ENCODE data around the gene PCSK5.

The PCSK5 gene

GRCh38 chr9:76013809-76014208, 123.3 kb downstream of the PCSK5 start:
- Histone ChIP-seq H3K79me2 (ENCODE audit: low read length) (no peaks in the 10 kb centered on the region), H3F3A (ENCODE audit: insufficient read depth, low read length) (no peaks in the 10 kb centered on the region), H3K27ac (ENCODE audit: low read length) (no peak overlapping the region), H3K4me2 (ENCODE audit: low read depth, low read length) (no peak overlapping the region), H2AFZ (ENCODE audit: low read length) (no peak overlapping the region), H3K27me3 (replicated peaks; ENCODE audit: insufficient read depth, low read length) (no peaks in the 10 kb centered on the region), H3K4me1 (ENCODE audit: low read length) (no peaks in the 10 kb centered on the region), H3K9me3 (replicated peaks; ENCODE audit: insufficient read depth, low read length) (no peaks in the 10 kb centered on the region), H3K36me3 (replicated peaks; ENCODE audit: insufficient read depth, low read length) (no peaks in the 10 kb centered on the region), H3K4me3 (ENCODE audit: low read length) (no peak overlapping the region), H4K20me1 (ENCODE audit: insufficient read depth, low read length) (no peaks in the 10 kb centered on the region), H3K9me2 (replicated peaks; ENCODE audit: insufficient read depth, low read length) (no peaks in the 10 kb centered on the region), H3K9ac (ENCODE audit: low read length) (no peak overlapping the region)
- no peak for DNase-seq
- TF ChIP-seq EZH2 (optimal IDR thresholded peaks at IDR 0.05; ENCODE audit: low read depth, low read length) (no peak), EZH2phosphoT487 (IDR thresholded peaks at IDR 0.05; ENCODE audit: low read length) (no peak)
- TF ChIP-seq, protein P1, sequence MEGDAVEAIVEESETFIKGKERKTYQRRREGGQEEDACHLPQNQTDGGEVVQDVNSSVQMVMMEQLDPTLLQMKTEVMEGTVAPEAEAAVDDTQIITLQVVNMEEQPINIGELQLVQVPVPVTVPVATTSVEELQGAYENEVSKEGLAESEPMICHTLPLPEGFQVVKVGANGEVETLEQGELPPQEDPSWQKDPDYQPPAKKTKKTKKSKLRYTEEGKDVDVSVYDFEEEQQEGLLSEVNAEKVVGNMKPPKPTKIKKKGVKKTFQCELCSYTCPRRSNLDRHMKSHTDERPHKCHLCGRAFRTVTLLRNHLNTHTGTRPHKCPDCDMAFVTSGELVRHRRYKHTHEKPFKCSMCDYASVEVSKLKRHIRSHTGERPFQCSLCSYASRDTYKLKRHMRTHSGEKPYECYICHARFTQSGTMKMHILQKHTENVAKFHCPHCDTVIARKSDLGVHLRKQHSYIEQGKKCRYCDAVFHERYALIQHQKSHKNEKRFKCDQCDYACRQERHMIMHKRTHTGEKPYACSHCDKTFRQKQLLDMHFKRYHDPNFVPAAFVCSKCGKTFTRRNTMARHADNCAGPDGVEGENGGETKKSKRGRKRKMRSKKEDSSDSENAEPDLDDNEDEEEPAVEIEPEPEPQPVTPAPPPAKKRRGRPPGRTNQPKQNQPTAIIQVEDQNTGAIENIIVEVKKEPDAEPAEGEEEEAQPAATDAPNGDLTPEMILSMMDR (IDR thresholded peaks at IDR 0.05; ENCODE audit: low read length), result no peak

DNA sequence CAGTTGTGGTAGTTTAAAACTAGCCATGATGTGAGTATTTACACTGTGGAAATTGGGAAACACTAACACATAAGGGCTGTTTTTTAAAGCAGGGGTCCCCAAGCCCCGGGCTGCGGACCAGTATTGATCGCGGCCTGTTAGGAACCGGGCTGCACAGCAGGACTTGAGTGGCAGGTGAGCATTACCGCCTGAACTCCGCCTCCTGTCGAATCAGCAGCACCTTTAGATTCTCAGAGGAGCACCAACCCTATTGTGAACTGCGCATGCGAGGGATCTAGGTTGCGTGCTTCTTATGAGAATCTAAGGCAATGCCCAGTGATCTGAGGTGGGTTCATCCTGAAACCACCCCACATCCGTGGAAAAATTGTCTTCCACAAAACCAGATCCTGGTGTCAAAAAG, 127.8 kb downstream of the PCSK5 start:
- H3K4me1 ChIP-seq (ENCODE audit: low read length), result no peaks in the 10 kb centered on the region
- H3K79me2 ChIP-seq (ENCODE audit: low read length), result no peaks in the 10 kb centered on the region
- H3K9me2 ChIP-seq (replicated peaks; ENCODE audit: insufficient read depth, low read length), result no peaks in the 10 kb centered on the region
- H3K4me2 ChIP-seq (ENCODE audit: low read depth, low read length), result no peak overlapping the region
- H2AFZ ChIP-seq (ENCODE audit: low read length), result no peak overlapping the region
- H3K9me3 ChIP-seq (replicated peaks; ENCODE audit: insufficient read depth, low read length), result no peaks in the 10 kb centered on the region
- H3K36me3 ChIP-seq (replicated peaks; ENCODE audit: insufficient read depth, low read length), result no peaks in the 10 kb centered on the region
- TF ChIP-seq EZH2phosphoT487 (IDR thresholded peaks at IDR 0.05; ENCODE audit: low read length) (no peak), EZH2 (optimal IDR thresholded peaks at IDR 0.05; ENCODE audit: low read depth, low read length) (no peak)
- TF ChIP-seq, protein P1 (IDR thresholded peaks at IDR 0.05; ENCODE audit: low read length), result no peak
- no peaks in the 10 kb centered on the region for H3F3A ChIP-seq (ENCODE audit: insufficient read depth, low read length)
- no peak overlapping the region for H3K4me3 ChIP-seq (ENCODE audit: low read length)
- H3K9ac ChIP-seq (ENCODE audit: low read length), result no peak overlapping the region
- H4K20me1 ChIP-seq (ENCODE audit: insufficient read depth, low read length), result no peaks in the 10 kb centered on the region
- H3K27ac ChIP-seq (ENCODE audit: low read length), result no peak overlapping the region
- DNase-seq, result no peak
- no peaks in the 10 kb centered on the region for H3K27me3 ChIP-seq (replicated peaks; ENCODE audit: insufficient read depth, low read length)

DNA sequence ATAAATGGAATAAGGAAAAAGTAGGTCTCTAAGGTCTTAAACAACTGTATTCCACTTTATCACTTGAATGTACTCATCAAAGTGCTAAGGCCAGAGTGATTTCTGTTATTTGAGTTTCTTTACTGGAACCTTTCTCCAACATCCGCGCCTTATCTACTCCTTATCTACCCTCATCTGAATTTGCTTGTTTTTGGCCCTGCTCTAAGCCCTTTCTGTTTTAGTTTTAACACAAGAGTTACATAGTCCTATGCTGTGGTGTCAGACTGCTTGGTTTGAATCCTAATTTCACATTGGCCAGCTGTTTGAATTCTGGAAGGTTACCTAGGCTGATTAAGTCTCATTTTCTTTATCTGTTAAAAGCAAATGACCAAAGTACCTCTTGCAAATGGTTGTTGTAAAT, 128.3 kb downstream of the PCSK5 start:
- DNase-seq, result no peak
- no peaks in the 10 kb centered on the region for H3F3A ChIP-seq (ENCODE audit: insufficient read depth, low read length)
- no peaks in the 10 kb centered on the region for H3K36me3 ChIP-seq (replicated peaks; ENCODE audit: insufficient read depth, low read length)
- H3K79me2 ChIP-seq (ENCODE audit: low read length), result no peaks in the 10 kb centered on the region
- TF ChIP-seq, protein P1 (IDR thresholded peaks at IDR 0.05; ENCODE audit: low read length), result no peak
- TF ChIP-seq EZH2 (optimal IDR thresholded peaks at IDR 0.05; ENCODE audit: low read depth, low read length) (no peak), EZH2phosphoT487 (IDR thresholded peaks at IDR 0.05; ENCODE audit: low read length) (no peak)
- no peak overlapping the region for H3K9ac ChIP-seq (ENCODE audit: low read length)
- no peak overlapping the region for H2AFZ ChIP-seq (ENCODE audit: low read length)
- no peaks in the 10 kb centered on the region for H3K4me1 ChIP-seq (ENCODE audit: low read length)
- no peak overlapping the region for H3K4me3 ChIP-seq (ENCODE audit: low read length)
- H3K27ac ChIP-seq (ENCODE audit: low read length), result no peak overlapping the region
- H4K20me1 ChIP-seq (ENCODE audit: insufficient read depth, low read length), result no peaks in the 10 kb centered on the region
- no peaks in the 10 kb centered on the region for H3K9me2 ChIP-seq (replicated peaks; ENCODE audit: insufficient read depth, low read length)
- no peaks in the 10 kb centered on the region for H3K9me3 ChIP-seq (replicated peaks; ENCODE audit: insufficient read depth, low read length)
- H3K27me3 ChIP-seq (replicated peaks; ENCODE audit: insufficient read depth, low read length), result no peaks in the 10 kb centered on the region
- H3K4me2 ChIP-seq (ENCODE audit: low read depth, low read length), result no peak overlapping the region
